HepG2 (cell line): ENCODE results near the gene NUDT2. TPM values are rescaled to one million over a fixed set of nuclear protein-coding genes. Genes with fewer than 3 reads are reported as not detected.

Experiments used
- ATRX ChIP-seq: sonication (generic); formaldehyde crosslinking; IDR thresholded peaks from 2 replicates; pipeline ENCODE4 v1.4.0; 2020; ENCODE audit warnings: missing genetic modification reagents, borderline replicate concordance
- CREB1 ChIP-seq, 2 experiments: fragments of 450-650 bp in 1 of 2; IDR thresholded peaks; 2 replicates each; pipeline ENCODE4 v1.6.1; 2016 to 2017; ENCODE audit warnings: control low read depth in 1 of 2, mild to moderate bottlenecking in 1 of 2, missing compliant biosample characterization in 1 of 2, missing genetic modification characterization in 1 of 2
- DPF2 ChIP-seq: sonication (generic); formaldehyde crosslinking; IDR thresholded peaks from 2 replicates; pipeline ENCODE4 v1.4.0; 2020; ENCODE audit warnings: mild to moderate bottlenecking, low read depth, missing genetic modification reagents, borderline replicate concordance
- GATAD1 ChIP-seq: IDR thresholded peaks from 2 replicates; pipeline ENCODE4 v1.6.1; 2016; ENCODE audit warnings: missing genetic modification reagents, missing compliant biosample characterization
- GTF3A ChIP-seq: sonication (generic); formaldehyde crosslinking; conservative IDR thresholded peaks from 2 replicates; pipeline ENCODE4 v1.4.0; 2020; ENCODE audit warnings: mild to moderate bottlenecking, missing genetic modification reagents
- JUNB ChIP-seq: sonication (generic); formaldehyde crosslinking; IDR thresholded peaks from 2 replicates; pipeline ENCODE4 v1.8.0; 2022; ENCODE audit warnings: missing genetic modification reagents, mild to moderate bottlenecking, borderline replicate concordance
- KMT2B ChIP-seq: IDR thresholded peaks from 2 replicates; pipeline ENCODE4 v1.6.1; 2016; ENCODE audit warnings: missing genetic modification reagents, missing compliant biosample characterization
- MEF2D ChIP-seq: sonication (generic); formaldehyde crosslinking; IDR thresholded peaks from 2 replicates; pipeline ENCODE4 v1.5.1; 2020; ENCODE audit warnings: mild to moderate bottlenecking, missing genetic modification reagents
- MTERF4 ChIP-seq: sonication (generic); formaldehyde crosslinking; IDR thresholded peaks from 2 replicates; pipeline ENCODE4 v1.8.0; 2023; ENCODE audit warnings: mild to moderate bottlenecking, missing genetic modification reagents
- MXD1 ChIP-seq: sonication (generic); formaldehyde crosslinking; IDR thresholded peaks from 2 replicates; pipeline ENCODE4 v1.4.0; 2020; ENCODE audit warnings: mild to moderate bottlenecking, missing genetic modification reagents
- POLR2AphosphoS2 ChIP-seq: IDR thresholded peaks from 2 replicates; pipeline ENCODE4 v1.6.1; 2011; ENCODE audit warnings: low read depth, low read length, improper control_type of control experiment
- SATB2 ChIP-seq: sonication (generic); formaldehyde crosslinking; IDR thresholded peaks from 2 replicates; pipeline ENCODE4 v1.5.0; 2020; ENCODE audit warnings: missing genetic modification reagents
- SMYD3 ChIP-seq: sonication (generic); formaldehyde crosslinking; IDR thresholded peaks from 2 replicates; pipeline ENCODE4 v1.8.1; 2023; ENCODE audit warnings: mild to moderate bottlenecking, missing genetic modification reagents
- XRCC5 ChIP-seq: fragments of 200-400 bp; formaldehyde crosslinking; optimal IDR thresholded peaks from 2 replicates; pipeline ENCODE3; 2017; ENCODE audit warnings: mild to moderate bottlenecking, low read length
- ZNF282 ChIP-seq: fragments of 450-650 bp; IDR thresholded peaks from 2 replicates; pipeline ENCODE4 v1.6.1; 2018; ENCODE audit not compliant: partially characterized antibody
- ZNF296 ChIP-seq: sonication (generic); formaldehyde crosslinking; conservative IDR thresholded peaks from 2 replicates; pipeline ENCODE4 v1.5.0; 2020; ENCODE audit warnings: mild to moderate bottlenecking, missing genetic modification reagents
- ZNF317 ChIP-seq: sonication (generic); formaldehyde crosslinking; IDR thresholded peaks from 2 replicates; pipeline ENCODE4 v1.5.0; 2020; ENCODE audit warnings: mild to moderate bottlenecking, missing genetic modification reagents
- ZNF549 ChIP-seq: sonication (generic); formaldehyde crosslinking; IDR thresholded peaks from 2 replicates; pipeline ENCODE4 v1.5.0; 2020; ENCODE audit warnings: missing genetic modification reagents
- ZNF597 ChIP-seq: sonication (generic); formaldehyde crosslinking; IDR thresholded peaks from 2 replicates; pipeline ENCODE4 v1.5.0; 2020; ENCODE audit warnings: missing genetic modification reagents
- ZNF660 ChIP-seq: sonication (generic); formaldehyde crosslinking; IDR thresholded peaks from 2 replicates; pipeline ENCODE4 v1.5.1; 2020; ENCODE audit warnings: mild to moderate bottlenecking, low read depth, missing genetic modification reagents, borderline replicate concordance
- ZNF7 ChIP-seq: IDR thresholded peaks from 2 replicates; pipeline ENCODE4 v1.6.1; 2016; ENCODE audit warnings: missing biosample characterization, missing genetic modification reagents
- ZNF761 ChIP-seq: sonication (generic); formaldehyde crosslinking; conservative IDR thresholded peaks from 2 replicates; pipeline ENCODE4 v1.4.0; 2020; ENCODE audit warnings: mild to moderate bottlenecking, missing genetic modification reagents
- polyA plus RNA-seq, 8 experiments: library from polyadenylated mRNA; depleted of rRNA in 3 of 8; stranded (reverse) in 7 of 8; unstranded in 1 of 8; fragments of >200 nt; fragmentation: Illumina TruSeq in 4 of 8; extraction: Trizol in 4 of 8; gene quantifications; 2 replicates each; pipeline versions ENCODE4 v1.2.1 to v1.2.3, GENCODE V29; 2011 to 2016; ENCODE audit warnings: low read depth in 4 of 8, missing spikeins in 1 of 8, mixed read lengths in 1 of 8; ENCODE audit not compliant: insufficient read depth in 1 of 8
- total RNA-seq, 5 experiments: library from RNA; depleted of rRNA; stranded (reverse); fragments of >200 nt; fragmentation: Illumina TruSeq; extraction: Trizol; gene quantifications; 2 replicates each; pipeline ENCODE4 v1.2.3, GENCODE V29; 2016; ENCODE audit warnings: low read depth in 1 of 5
- TF ChIP-seq, protein P1 (sequence below): sonication (generic); formaldehyde crosslinking; IDR thresholded peaks from 2 replicates; pipeline ENCODE4 v1.4.0; 2020; ENCODE audit warnings: missing genetic modification reagents
- TF ChIP-seq, protein P2 (sequence below): IDR thresholded peaks from 2 replicates; pipeline ENCODE4 v1.6.1; 2016; ENCODE audit warnings: low read depth, control low read depth

Gene NUDT2
- total and polyA plus RNA-seq, 2 of the 13 experiments (the other 11 are each of a cell fraction or from before 2014, with no cell fraction given): 19.9 to 24.6 TPM

- TF ChIP-seq, protein P1, sequence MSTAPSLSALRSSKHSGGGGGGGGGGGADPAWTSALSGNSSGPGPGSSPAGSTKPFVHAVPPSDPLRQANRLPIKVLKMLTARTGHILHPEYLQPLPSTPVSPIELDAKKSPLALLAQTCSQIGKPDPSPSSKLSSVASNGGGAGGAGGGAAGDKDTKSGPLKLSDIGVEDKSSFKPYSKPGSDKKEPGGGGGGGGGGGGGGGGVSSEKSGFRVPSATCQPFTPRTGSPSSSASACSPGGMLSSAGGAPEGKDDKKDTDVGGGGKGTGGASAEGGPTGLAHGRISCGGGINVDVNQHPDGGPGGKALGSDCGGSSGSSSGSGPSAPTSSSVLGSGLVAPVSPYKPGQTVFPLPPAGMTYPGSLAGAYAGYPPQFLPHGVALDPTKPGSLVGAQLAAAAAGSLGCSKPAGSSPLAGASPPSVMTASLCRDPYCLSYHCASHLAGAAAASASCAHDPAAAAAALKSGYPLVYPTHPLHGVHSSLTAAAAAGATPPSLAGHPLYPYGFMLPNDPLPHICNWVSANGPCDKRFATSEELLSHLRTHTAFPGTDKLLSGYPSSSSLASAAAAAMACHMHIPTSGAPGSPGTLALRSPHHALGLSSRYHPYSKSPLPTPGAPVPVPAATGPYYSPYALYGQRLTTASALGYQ: no peak
- TF ChIP-seq POLR2AphosphoS2 (no peak), GTF3A (CRISPR knock-in tag) (no peak), GATAD1 (peak; percentile 60; the same call in 1 of the 2 replicates), ZNF549 (CRISPR knock-in tag) (no peak), MEF2D (CRISPR knock-in tag) (no peak), ZNF597 (no peak), SATB2 (CRISPR knock-in tag) (no peak), SMYD3 (CRISPR knock-in tag) (no peak), MTERF4 (no peak), KMT2B (CRISPR knock-in tag) (peak; percentile 67), CREB1 (IDR thresholded peaks at IDR 0.05) (no peak), CREB1 (CRISPR knock-in tag; IDR thresholded peaks at IDR 0.05) (no peak), ZNF660 (CRISPR knock-in tag) (no peak), ZNF761 (CRISPR knock-in tag) (0 out of 2 replicates have a peak, but pooled peaks have one; percentile 24), ZNF282 (no peak), ZNF7 (no peak), MXD1 (CRISPR knock-in tag) (no peak), ATRX (CRISPR knock-in tag) (no peak), XRCC5 (peak; percentile 92), DPF2 (CRISPR knock-in tag) (no peak), ZNF317 (CRISPR knock-in tag) (no peak), JUNB (CRISPR knock-in tag) (no peak), ZNF296 (CRISPR knock-in tag) (no peak)
- TF ChIP-seq, protein P2, sequence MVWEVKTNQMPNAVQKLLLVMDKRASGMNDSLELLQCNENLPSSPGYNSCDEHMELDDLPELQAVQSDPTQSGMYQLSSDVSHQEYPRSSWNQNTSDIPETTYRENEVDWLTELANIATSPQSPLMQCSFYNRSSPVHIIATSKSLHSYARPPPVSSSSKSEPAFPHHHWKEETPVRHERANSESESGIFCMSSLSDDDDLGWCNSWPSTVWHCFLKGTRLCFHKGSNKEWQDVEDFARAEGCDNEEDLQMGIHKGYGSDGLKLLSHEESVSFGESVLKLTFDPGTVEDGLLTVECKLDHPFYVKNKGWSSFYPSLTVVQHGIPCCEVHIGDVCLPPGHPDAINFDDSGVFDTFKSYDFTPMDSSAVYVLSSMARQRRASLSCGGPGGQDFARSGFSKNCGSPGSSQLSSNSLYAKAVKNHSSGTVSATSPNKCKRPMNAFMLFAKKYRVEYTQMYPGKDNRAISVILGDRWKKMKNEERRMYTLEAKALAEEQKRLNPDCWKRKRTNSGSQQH (CRISPR knock-in tag): peak; percentile 49; the same call in 1 of the 2 replicates
Observed at GRCh38 chr9:34379334-34380033, 50.1 kb downstream of the NUDT2 start (continued).
